Stimulated activated CD8-positive, alpha-beta memory T cell treated with anti-CD3 and anti-CD28 coated beads, Interleukin-7, amount 100 ng/mL, for 1 hour (primary cell): ENCODE measurements around the gene CENPP.
A peak's percentile ranks its signal among the peaks of the same experiment; 100 is the strongest.
"Not testable (repeated sequence)": the region's sequence is repeated elsewhere in the genome, so short reads cannot be mapped to it uniquely, and the experiment has no call there.

ENCODE experiments used
- DNase-seq, 2 donors: peaks; one replicate each; pipeline ENCODE4 v3.0.0-alpha.2; 2020; ENCODE audit warnings: low read depth in 2 of 2

Gene CENPP

GRCh38 chr9:92614763-92615461 is 289.2 kb downstream of the CENPP start:
- DNase-seq: no peak

- DNase-seq: no peak
Measured at GRCh38 chr9:92615790-92616189, 290.0 kb downstream of the CENPP start.

GRCh38 chr9:92616199-92616641 is 290.5 kb downstream of the CENPP start:
- DNase-seq: no peak

GRCh38 chr9:92616655-92617111 is 290.9 kb downstream of the CENPP start:
- DNase-seq: no peak

- DNase-seq: no peak
Measured at GRCh38 chr9:92617195-92617813, 291.6 kb downstream of the CENPP start.

GRCh38 chr9:92617951-92618510 is 292.3 kb downstream of the CENPP start:
- DNase-seq: no peak

- DNase-seq: no peak
Measured at GRCh38 chr9:92618633-92619225, 293.0 kb downstream of the CENPP start.

GRCh38 chr9:92619601-92620300 is 294.0 kb downstream of the CENPP start:
- no peak for DNase-seq

GRCh38 chr9:92620845-92621244 is 295.1 kb downstream of the CENPP start:
- DNase-seq: no peak

GRCh38 chr9:92623936-92624335 is 298.2 kb downstream of the CENPP start:
- DNase-seq: not testable (repeated sequence)

- DNase-seq: no peak
Measured at GRCh38 chr9:92626484-92626883, 300.7 kb downstream of the CENPP start.

- no peak for DNase-seq
Measured at GRCh38 chr9:92627651-92628050, 301.9 kb downstream of the CENPP start.

- no peak for DNase-seq
Measured at GRCh38 chr9:92631452-92632343, 305.9 kb downstream of the CENPP start.

- DNase-seq: no peak
Measured at GRCh38 chr9:92632641-92633040, 306.9 kb downstream of the CENPP start.

GRCh38 chr9:92633614-92634278 is 308.0 kb downstream of the CENPP start:
- no peak for DNase-seq

GRCh38 chr9:92634712-92635605 is 309.2 kb downstream of the CENPP start:
- peak in 1 of 2 donors; percentile 29 for DNase-seq

- DNase-seq: no peak
Measured at GRCh38 chr9:92635760-92636159, 310.0 kb downstream of the CENPP start.

- DNase-seq: no peak
Measured at GRCh38 chr9:92636627-92637026, 310.9 kb downstream of the CENPP start.

GRCh38 chr9:92637326-92637725 is 311.6 kb downstream of the CENPP start:
- DNase-seq: no peak
